ENCODE measurements around the gene SLC6A11.

Gene SLC6A11

GRCh38 chr3:10822708-10823515, 6.9 kb downstream of the SLC6A11 start:
- no peaks in the 10 kb centered on the region for H3K27me3 ChIP-seq
- no peak overlapping the region for H3K4me3 ChIP-seq (ENCODE audit: low read depth, low read length)
- no peaks in the 10 kb centered on the region for H3K4me1 ChIP-seq
- TF ChIP-seq CTCF (IDR thresholded peaks at IDR 0.05; ENCODE audit: low read depth, low read length): no peak
- no peaks in the 10 kb centered on the region for H3K9me3 ChIP-seq
- H3K36me3 ChIP-seq: no peaks in the 10 kb centered on the region
- DNase-seq: no peak

GRCh38 chr3:10823516-10823818, 7.4 kb downstream of the SLC6A11 start:
- no peak for DNase-seq
- Histone ChIP-seq H3K4me1 (no peaks in the 10 kb centered on the region), H3K9me3 (no peaks in the 10 kb centered on the region), H3K4me3 (ENCODE audit: low read depth, low read length) (no peak overlapping the region), H3K36me3 (no peaks in the 10 kb centered on the region), H3K27me3 (no peaks in the 10 kb centered on the region)
- TF ChIP-seq CTCF (IDR thresholded peaks at IDR 0.05; ENCODE audit: low read depth, low read length): no peak

DNA sequence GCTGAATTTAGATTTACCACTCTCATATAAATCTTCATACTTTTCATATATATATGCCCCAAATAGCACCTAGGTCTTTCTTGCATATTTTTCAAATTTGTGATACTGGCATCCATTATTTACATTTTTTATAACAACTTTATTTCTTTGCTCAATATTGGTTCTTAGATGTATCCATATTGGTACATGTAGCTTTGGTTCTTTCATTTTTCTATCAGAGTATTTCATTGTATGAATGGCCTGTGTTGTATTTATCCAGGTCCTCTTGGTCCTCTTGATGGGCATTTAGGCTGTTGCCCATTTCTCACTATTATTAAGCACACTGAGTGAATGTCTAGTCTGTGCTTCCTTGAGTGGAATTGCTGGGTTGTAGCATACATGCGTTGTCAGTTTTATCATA, 8.4 kb downstream of the SLC6A11 start:
- H3K27me3 ChIP-seq: no peaks in the 10 kb centered on the region
- H3K9me3 ChIP-seq: no peaks in the 10 kb centered on the region
- no peak for DNase-seq
- H3K36me3 ChIP-seq: no peaks in the 10 kb centered on the region
- no peak for TF ChIP-seq CTCF (IDR thresholded peaks at IDR 0.05; ENCODE audit: low read depth, low read length)
- no peaks in the 10 kb centered on the region for H3K4me1 ChIP-seq
- no peak overlapping the region for H3K4me3 ChIP-seq (ENCODE audit: low read depth, low read length)

DNA sequence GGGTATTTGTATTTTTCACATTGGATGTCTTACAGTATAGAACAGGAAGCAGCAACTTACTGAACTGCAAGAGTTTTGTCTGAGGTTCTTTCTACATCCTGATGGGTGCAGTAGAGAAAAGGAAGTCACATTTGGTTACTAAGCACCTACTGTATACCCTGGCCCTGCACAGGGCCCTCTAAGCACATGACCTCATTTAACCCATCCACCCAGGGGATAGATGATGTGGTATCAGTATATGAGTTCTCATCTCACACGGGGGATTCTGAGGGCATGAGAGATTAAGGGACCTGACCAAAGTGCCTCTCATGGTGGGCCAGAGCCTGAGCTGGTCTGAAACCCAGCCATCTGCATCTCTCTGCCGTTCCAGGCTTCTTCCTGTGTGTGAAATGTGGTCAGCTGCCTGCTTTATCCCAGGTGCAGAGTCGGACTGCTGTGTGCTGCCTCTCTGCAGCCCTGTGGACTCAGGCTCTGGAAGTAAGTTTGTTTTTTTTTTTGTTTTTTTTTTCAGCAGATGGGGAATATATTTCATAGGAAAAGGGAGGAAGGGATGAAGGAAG, 17.9 kb downstream of the SLC6A11 start:
- Histone ChIP-seq H3K36me3 (no peaks in the 10 kb centered on the region), H3K9me3 (no peaks in the 10 kb centered on the region), H3K27me3 (no peaks in the 10 kb centered on the region), H3K4me1 (no peaks in the 10 kb centered on the region), H3K4me3 (ENCODE audit: low read depth, low read length) (no peak overlapping the region)
- no peak for DNase-seq
- no peak for TF ChIP-seq CTCF (IDR thresholded peaks at IDR 0.05; ENCODE audit: low read depth, low read length)

DNA sequence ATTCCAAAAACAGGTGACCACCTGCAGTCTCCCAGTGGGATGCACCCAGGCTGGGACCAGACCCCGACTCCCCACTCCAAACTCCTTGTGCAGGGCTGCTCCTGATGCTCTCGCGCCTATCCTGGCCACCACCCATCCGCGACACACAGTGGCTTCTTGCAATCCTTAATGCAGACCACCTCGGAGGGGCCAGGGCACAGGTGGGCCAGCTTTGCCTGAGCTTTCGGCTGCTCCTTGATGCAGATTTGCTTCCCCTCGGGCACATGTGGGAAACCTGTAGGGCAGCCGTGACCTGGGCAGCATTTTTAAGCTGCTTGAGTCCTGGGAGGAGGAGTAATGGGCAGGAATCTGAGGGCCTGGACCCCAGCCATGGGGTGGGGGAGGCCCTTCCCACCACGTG, 18.9 kb downstream of the SLC6A11 start:
- Histone ChIP-seq H3K27me3 (no peaks in the 10 kb centered on the region), H3K4me3 (ENCODE audit: low read depth, low read length) (no peak overlapping the region), H3K4me1 (no peaks in the 10 kb centered on the region), H3K36me3 (no peaks in the 10 kb centered on the region), H3K9me3 (no peaks in the 10 kb centered on the region)
- no peak for TF ChIP-seq CTCF (IDR thresholded peaks at IDR 0.05; ENCODE audit: low read depth, low read length)
- DNase-seq: no peak

DNA sequence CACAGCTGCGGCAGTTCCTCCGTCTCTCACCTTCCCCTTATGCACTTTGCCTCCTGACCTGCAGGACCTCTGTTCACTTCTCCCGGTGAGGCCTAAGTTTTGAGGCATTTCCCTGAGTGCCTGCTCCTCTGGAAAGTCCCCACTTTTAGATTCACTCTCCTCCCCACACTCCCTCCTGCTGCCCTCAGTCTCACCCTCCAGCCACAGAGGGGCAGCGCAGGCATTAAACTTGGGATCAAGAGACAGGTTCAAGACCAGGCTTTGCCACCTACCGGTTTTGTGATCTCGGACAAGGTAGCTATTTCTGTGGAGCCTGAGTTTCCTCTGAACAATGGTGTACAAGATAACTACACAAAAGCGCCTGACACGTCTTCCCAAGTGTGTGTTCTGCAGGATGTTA, 19.4 kb downstream of the SLC6A11 start:
- H3K27me3 ChIP-seq: no peaks in the 10 kb centered on the region
- no peak for DNase-seq
- no peak overlapping the region for H3K4me3 ChIP-seq (ENCODE audit: low read depth, low read length)

More for the DNA sequence above, 19.4 kb downstream of the SLC6A11 start:
- H3K4me1 ChIP-seq: no peaks in the 10 kb centered on the region
- no peak for TF ChIP-seq CTCF (IDR thresholded peaks at IDR 0.05; ENCODE audit: low read depth, low read length)
- H3K9me3 ChIP-seq: no peaks in the 10 kb centered on the region
- no peaks in the 10 kb centered on the region for H3K36me3 ChIP-seq

Data from BE2C (cell line).